ENCODE results near the gene TMEM184A.

DNA sequence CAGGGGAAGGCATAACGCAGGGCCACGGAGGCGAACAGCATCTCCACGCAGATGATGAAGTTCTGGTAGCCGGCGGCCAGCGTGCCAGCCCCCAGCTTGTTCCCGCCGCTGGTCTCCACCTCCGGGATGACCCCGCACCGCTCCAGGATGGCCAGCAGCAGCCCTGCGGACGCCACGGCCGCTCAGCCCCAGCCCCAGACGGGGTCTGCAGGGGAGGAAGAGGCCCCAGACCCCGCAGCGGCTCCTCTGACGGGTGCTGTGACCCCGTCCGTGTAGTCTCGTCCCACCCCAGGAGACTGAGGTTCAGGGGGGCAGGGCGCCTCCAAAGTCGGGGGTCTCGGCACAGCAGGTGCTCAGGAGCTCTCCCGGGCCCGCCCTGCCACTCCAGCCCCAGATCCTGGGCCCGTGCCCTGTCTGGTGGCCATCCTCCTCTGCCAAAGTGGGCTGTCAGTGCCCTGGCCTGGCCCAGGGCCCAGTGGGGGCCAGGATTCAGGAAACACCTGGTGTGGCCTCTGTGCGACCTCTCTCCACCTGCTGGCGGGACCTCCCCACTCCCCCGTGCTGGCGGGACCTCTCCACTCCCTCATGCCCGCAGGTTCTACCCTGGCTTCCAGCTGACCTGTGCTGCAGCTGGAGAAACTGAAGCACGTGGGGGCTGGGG is 8.1 kb downstream of the TMEM184A start:
- TF ChIP-seq, protein P1, sequence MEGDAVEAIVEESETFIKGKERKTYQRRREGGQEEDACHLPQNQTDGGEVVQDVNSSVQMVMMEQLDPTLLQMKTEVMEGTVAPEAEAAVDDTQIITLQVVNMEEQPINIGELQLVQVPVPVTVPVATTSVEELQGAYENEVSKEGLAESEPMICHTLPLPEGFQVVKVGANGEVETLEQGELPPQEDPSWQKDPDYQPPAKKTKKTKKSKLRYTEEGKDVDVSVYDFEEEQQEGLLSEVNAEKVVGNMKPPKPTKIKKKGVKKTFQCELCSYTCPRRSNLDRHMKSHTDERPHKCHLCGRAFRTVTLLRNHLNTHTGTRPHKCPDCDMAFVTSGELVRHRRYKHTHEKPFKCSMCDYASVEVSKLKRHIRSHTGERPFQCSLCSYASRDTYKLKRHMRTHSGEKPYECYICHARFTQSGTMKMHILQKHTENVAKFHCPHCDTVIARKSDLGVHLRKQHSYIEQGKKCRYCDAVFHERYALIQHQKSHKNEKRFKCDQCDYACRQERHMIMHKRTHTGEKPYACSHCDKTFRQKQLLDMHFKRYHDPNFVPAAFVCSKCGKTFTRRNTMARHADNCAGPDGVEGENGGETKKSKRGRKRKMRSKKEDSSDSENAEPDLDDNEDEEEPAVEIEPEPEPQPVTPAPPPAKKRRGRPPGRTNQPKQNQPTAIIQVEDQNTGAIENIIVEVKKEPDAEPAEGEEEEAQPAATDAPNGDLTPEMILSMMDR (IDR thresholded peaks at IDR 0.05) = no peak
- TF ChIP-seq POLR2A (IDR thresholded peaks at IDR 0.05) = no peak
